Measurements from ENCODE around the gene CENPVL1.
"Not testable (repeated sequence)": the region's sequence is repeated elsewhere in the genome, so short reads cannot be mapped to it uniquely, and the experiment has no call there.

The CENPVL1 gene

GRCh38 chrX:51710277-51711164 is at the start of gene CENPVL1:
CENPVL1 (plus strand) TSS chrX:51710512; CDS start chrX:51710512, 0 bp downstream.
- FAIRE-seq; DNase-seq (ENCODE audit: extremely low spot score, insufficient read length, low read depth): not testable (repeated sequence)

- DNase-seq (ENCODE audit: extremely low spot score, insufficient read length, low read depth) (no peak), FAIRE-seq (no peak)
Measured at GRCh38 chrX:51665981-51666380, 44.3 kb upstream of the CENPVL1 start.

- FAIRE-seq; DNase-seq (ENCODE audit: extremely low spot score, insufficient read length, low read depth): not testable (repeated sequence)
Measured at GRCh38 chrX:51679689-51680433, 30.5 kb upstream of the CENPVL1 start.

GRCh38 chrX:51681808-51682719 is 28.2 kb upstream of the CENPVL1 start:
- FAIRE-seq; DNase-seq (ENCODE audit: extremely low spot score, insufficient read length, low read depth): not testable (repeated sequence)

- FAIRE-seq = not testable (repeated sequence)
Measured at GRCh38 chrX:51682720-51683062, 27.6 kb upstream of the CENPVL1 start, which contains the start of gene CENPVL2. CENPVL2 (minus strand) TSS chrX:51682831; CDS start chrX:51682831, 0 bp downstream.

GRCh38 chrX:51694254-51694653 is 16.1 kb upstream of the CENPVL1 start:
- FAIRE-seq (no peak), DNase-seq (ENCODE audit: extremely low spot score, insufficient read length, low read depth) (no peak)

More at GRCh38 chrX:51682720-51683062, 27.6 kb upstream of the CENPVL1 start, which contains the start of gene CENPVL2:
- not testable (repeated sequence) for DNase-seq (ENCODE audit: extremely low spot score, insufficient read length, low read depth)

GRCh38 chrX:51697397-51697796 is 12.9 kb upstream of the CENPVL1 start:
- FAIRE-seq = no peak

GRCh38 chrX:51712943-51713647 is 2.8 kb downstream of the CENPVL1 start:
- DNase-seq (ENCODE audit: extremely low spot score, insufficient read length, low read depth); FAIRE-seq: not testable (repeated sequence)

More at GRCh38 chrX:51697397-51697796, 12.9 kb upstream of the CENPVL1 start:
- no peak for DNase-seq (ENCODE audit: extremely low spot score, insufficient read length, low read depth)

- no peak for DNase-seq (ENCODE audit: extremely low spot score, insufficient read length, low read depth)
- FAIRE-seq = no peak
Measured at GRCh38 chrX:51728202-51728601, 17.9 kb downstream of the CENPVL1 start.

GRCh38 chrX:51737091-51737490 is 26.8 kb downstream of the CENPVL1 start:
- FAIRE-seq (peak; percentile 55), DNase-seq (ENCODE audit: extremely low spot score, insufficient read length, low read depth) (no peak)

GRCh38 chrX:51742586-51742985 is 32.3 kb downstream of the CENPVL1 start:
- FAIRE-seq (no peak), DNase-seq (ENCODE audit: extremely low spot score, insufficient read length, low read depth) (no peak)

- peak; percentile 93 for FAIRE-seq
Measured at GRCh38 chrX:51743179-51743957, 33.1 kb downstream of the CENPVL1 start, which contains the start of gene GSPT2. GSPT2 (plus strand) TSS chrX:51743442; CDS start chrX:51743627, 185 bp downstream.

GRCh38 chrX:51747671-51748070 is 37.4 kb downstream of the CENPVL1 start:
- DNase-seq (ENCODE audit: extremely low spot score, insufficient read length, low read depth) (no peak), FAIRE-seq (no peak)

More at GRCh38 chrX:51743179-51743957, 33.1 kb downstream of the CENPVL1 start, which contains the start of gene GSPT2:
- DNase-seq (ENCODE audit: extremely low spot score, insufficient read length, low read depth) = peak; percentile 33

- DNase-seq (ENCODE audit: extremely low spot score, insufficient read length, low read depth) (no peak), FAIRE-seq (no peak)
Measured at GRCh38 chrX:51759055-51759839, 48.9 kb downstream of the CENPVL1 start.

- DNase-seq (ENCODE audit: extremely low spot score, insufficient read length, low read depth) = no peak
- no peak for FAIRE-seq
Measured at GRCh38 chrX:51760657-51761056, 50.3 kb downstream of the CENPVL1 start.
